ENCODE measurements around the gene OTUB1. TPM values are rescaled to one million over a fixed set of nuclear protein-coding genes. Genes with fewer than 3 reads are reported as not detected.

Gene OTUB1
- total and polyA plus RNA-seq, 2 of the 13 experiments (the other 11 are each of a cell fraction or from before 2014, with no cell fraction given) = 58.8 to 130 TPM

GRCh38 chr11:64021757-64022093 is 35.5 kb downstream of the OTUB1 start (continued):
- TF ChIP-seq ZNF407 (CRISPR knock-in tag; IDR thresholded peaks at IDR 0.05; ENCODE audit: not compliant biosample characterization) (no peak), NFAT5 (CRISPR knock-in tag; IDR thresholded peaks at IDR 0.05) (no peak), ZNF776 (CRISPR knock-in tag; IDR thresholded peaks at IDR 0.05) (no peak)
